Ishikawa (cell line): ENCODE measurements around the gene PSMA7.

Experiments
- CEBPB ChIP-seq: IDR thresholded peaks from 2 replicates; pipeline ENCODE4 v1.6.1; 2012
- CREB1 ChIP-seq: IDR thresholded peaks from 2 replicates; pipeline ENCODE4 v1.6.1; 2012; ENCODE audit warnings: low read depth
- EGR1 ChIP-seq: IDR thresholded peaks from 2 replicates; pipeline ENCODE4 v1.6.1; 2012
- EP300 ChIP-seq: IDR thresholded peaks from 2 replicates; pipeline ENCODE4 v1.6.1; 2012; ENCODE audit warnings: borderline replicate concordance
- FOXM1 ChIP-seq: IDR thresholded peaks from 2 replicates; pipeline ENCODE4 v1.6.1; 2012; ENCODE audit warnings: low read depth, borderline replicate concordance
- NFIC ChIP-seq: IDR thresholded peaks from 2 replicates; pipeline ENCODE4 v1.6.1; 2012
- RAD21 ChIP-seq: IDR thresholded peaks from 2 replicates; pipeline ENCODE4 v1.6.1; 2012; ENCODE audit warnings: low read depth
- REST ChIP-seq: IDR thresholded peaks from 2 replicates; pipeline ENCODE4 v1.6.1; 2012; ENCODE audit warnings: low read depth, mild to moderate bottlenecking
- TAF1 ChIP-seq: IDR thresholded peaks from 2 replicates; pipeline ENCODE4 v1.6.1; 2012; ENCODE audit warnings: low read depth, mild to moderate bottlenecking
- TCF12 ChIP-seq: IDR thresholded peaks from 2 replicates; pipeline ENCODE4 v1.6.1; 2012; ENCODE audit warnings: low read depth
- TEAD4 ChIP-seq: IDR thresholded peaks from 2 replicates; pipeline ENCODE4 v1.6.1; 2012
- YY1 ChIP-seq: IDR thresholded peaks from 2 replicates; pipeline ENCODE4 v1.6.1; 2012; ENCODE audit warnings: low read depth
- ZBTB7A ChIP-seq: IDR thresholded peaks from 2 replicates; pipeline ENCODE4 v1.6.1; 2012; ENCODE audit warnings: low read depth
- TF ChIP-seq, protein P1 (sequence below): IDR thresholded peaks from 2 replicates; pipeline ENCODE4 v1.6.1; 2012
- TF ChIP-seq, protein P2 (sequence below): IDR thresholded peaks from 2 replicates; pipeline ENCODE4 v1.6.1; 2012

Gene PSMA7

GRCh38 chr20:62182469-62183425 lies 39.6 kb upstream of the PSMA7 start, which contains the start of gene MTG2:
MTG2 (plus strand) TSS chr20:62183028; CDS start chr20:62193421, 10,393 bp downstream.
- peak; percentile 92 for TF ChIP-seq CREB1
- TF ChIP-seq TAF1 = peak; percentile 81
- TF ChIP-seq, protein P1, sequence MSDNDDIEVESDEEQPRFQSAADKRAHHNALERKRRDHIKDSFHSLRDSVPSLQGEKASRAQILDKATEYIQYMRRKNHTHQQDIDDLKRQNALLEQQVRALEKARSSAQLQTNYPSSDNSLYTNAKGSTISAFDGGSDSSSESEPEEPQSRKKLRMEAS = peak; percentile 71
- TF ChIP-seq YY1 = peak; percentile 58; the same call in 1 of the 2 replicates
- TF ChIP-seq, protein P2, sequence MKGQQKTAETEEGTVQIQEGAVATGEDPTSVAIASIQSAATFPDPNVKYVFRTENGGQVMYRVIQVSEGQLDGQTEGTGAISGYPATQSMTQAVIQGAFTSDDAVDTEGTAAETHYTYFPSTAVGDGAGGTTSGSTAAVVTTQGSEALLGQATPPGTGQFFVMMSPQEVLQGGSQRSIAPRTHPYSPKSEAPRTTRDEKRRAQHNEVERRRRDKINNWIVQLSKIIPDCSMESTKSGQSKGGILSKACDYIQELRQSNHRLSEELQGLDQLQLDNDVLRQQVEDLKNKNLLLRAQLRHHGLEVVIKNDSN = no peak
- peak; percentile 38; the same call in 1 of the 2 replicates for TF ChIP-seq TEAD4
- TF ChIP-seq TCF12 = peak; percentile 48; the same call in 1 of the 2 replicates
- TF ChIP-seq REST = 0 out of 2 replicates have a peak, but pooled peaks have one; percentile 33
- no peak; the same call in 1 of the 2 replicates for TF ChIP-seq ZBTB7A

DNA sequence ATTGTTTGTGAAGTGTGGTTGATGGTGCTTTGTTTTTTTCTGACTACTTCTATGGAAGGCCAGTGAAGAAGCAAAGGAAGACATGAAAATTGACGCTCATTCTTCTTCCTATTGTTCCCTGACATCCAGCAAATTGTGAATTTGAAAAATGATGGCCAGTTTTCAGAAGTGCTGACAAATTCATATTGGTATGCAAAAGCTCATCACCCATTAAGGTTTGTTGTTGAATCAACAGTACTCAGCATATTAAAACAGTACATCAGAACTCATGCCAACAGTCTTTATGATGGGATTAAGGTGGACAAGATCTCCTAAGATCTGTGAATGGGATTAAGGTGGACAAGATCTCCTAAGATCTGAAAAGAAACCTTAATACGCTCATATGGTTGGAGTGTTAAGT lies 38.6 kb upstream of the PSMA7 start:
- TF ChIP-seq, protein P2 = no peak
- no peak for TF ChIP-seq ZBTB7A
- TF ChIP-seq CREB1 = no peak
- TF ChIP-seq RAD21 = no peak
- TF ChIP-seq NFIC = no peak

GRCh38 chr20:62179162-62179504 lies 35.9 kb upstream of the PSMA7 start:
- no peak for TF ChIP-seq FOXM1
- no peak for TF ChIP-seq NFIC
- no peak for TF ChIP-seq TCF12
- TF ChIP-seq, protein P2 = no peak
- TF ChIP-seq YY1 = no peak
- TF ChIP-seq ZBTB7A = no peak
- no peak for TF ChIP-seq EP300
- TF ChIP-seq, protein P1 = no peak
- TF ChIP-seq EGR1 = no peak
- TF ChIP-seq REST = no peak
- TF ChIP-seq TEAD4 = no peak
- TF ChIP-seq CEBPB = no peak
- no peak for TF ChIP-seq TAF1
- no peak for TF ChIP-seq RAD21

DNA sequence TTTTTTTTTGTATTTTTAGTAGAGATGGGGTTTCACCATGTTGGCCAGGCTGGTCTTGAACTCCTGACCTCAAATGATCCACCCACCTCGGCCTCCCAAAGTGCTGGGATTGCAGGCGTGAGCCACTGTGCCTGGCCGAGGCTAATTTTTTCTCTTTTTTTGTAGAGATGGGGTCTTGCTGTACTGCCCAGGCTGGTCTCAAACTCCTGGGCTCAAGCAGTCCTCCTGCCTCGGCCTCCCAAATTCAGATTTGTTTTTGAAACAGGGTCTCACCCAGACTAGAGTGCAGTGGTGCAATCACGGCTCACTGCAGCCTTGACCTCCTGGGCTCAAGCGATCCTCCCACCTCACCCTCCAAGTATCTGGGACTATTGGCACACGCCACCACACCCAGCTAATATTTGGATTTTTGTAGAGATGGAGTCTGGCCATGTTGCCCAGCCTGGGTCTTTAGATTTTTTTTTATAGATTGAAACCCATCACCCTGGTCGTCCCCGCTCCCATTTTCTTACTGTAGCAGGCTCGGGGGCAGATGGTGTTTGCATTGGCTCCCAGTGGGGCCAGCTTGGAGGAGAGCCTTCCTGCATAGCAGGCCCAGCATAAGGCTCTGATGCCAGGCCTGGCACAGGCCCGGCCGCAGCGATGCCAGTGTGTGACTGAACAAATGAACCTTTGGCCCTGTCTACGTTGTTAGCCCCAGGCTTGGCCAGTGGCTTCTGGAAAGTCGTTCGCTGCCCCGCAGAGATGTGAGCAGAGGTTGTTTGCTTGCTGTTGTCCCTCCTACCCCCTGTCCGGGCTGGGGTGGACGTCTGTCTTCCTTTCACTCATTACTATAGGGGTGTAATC lies 35.3 kb upstream of the PSMA7 start:
- TF ChIP-seq TEAD4 (no peak), REST (no peak), TAF1 (no peak), ZBTB7A (no peak), EGR1 (no peak), NFIC (no peak), CREB1 (no peak), TCF12 (no peak), YY1 (no peak)
- TF ChIP-seq, protein P2 = no peak
- TF ChIP-seq, protein P1 = no peak
